Stimulated activated CD8-positive, alpha-beta memory T cell treated with anti-CD3 and anti-CD28 coated beads, Interleukin-2, amount 100 ng/mL, for 1 hour (primary cell): ENCODE measurements around the gene ENDOV.

ENCODE experiments used
- DNase-seq, 2 donors: peaks; one replicate each; pipeline ENCODE4 v3.0.0-alpha.2; 2020; ENCODE audit warnings: low read depth in 2 of 2

Gene ENDOV

GRCh38 chr17:80485846-80486245, 70.9 kb downstream of the ENDOV start:
- DNase-seq = no peak

GRCh38 chr17:80486692-80487091, 71.7 kb downstream of the ENDOV start:
- no peak for DNase-seq

GRCh38 chr17:80487511-80487910, 72.5 kb downstream of the ENDOV start:
- DNase-seq = no peak
